Thyroid gland (tissue), 4 donors: ENCODE measurements around the gene FBXO21.

Source experiments
- POLR2A ChIP-seq, 2 donors: fragments of 450-650 bp; IDR thresholded peaks; one replicate each; pipeline ENCODE4 v1.6.1; 2017; ENCODE audit warnings: antibody characterized with exemption in 2 of 2, mild to moderate bottlenecking in 2 of 2, moderate library complexity in 1 of 2
- TF ChIP-seq, protein P1 (sequence below), 6 experiments: fragments of 200-600 bp in 3 of 6; fragments of 450-650 bp in 3 of 6; sonication (generic) in 3 of 6; IDR thresholded peaks; one replicate each; pipeline ENCODE4 v1.5.1; 2016 to 2019; ENCODE audit warnings: antibody characterized with exemption in 6 of 6, mild to moderate bottlenecking in 2 of 6, inconsistent platforms in 1 of 6, moderate library complexity in 1 of 6

GRCh38 chr12:117143008-117143532 lies 47.2 kb downstream of the FBXO21 start:
- TF ChIP-seq, protein P1, sequence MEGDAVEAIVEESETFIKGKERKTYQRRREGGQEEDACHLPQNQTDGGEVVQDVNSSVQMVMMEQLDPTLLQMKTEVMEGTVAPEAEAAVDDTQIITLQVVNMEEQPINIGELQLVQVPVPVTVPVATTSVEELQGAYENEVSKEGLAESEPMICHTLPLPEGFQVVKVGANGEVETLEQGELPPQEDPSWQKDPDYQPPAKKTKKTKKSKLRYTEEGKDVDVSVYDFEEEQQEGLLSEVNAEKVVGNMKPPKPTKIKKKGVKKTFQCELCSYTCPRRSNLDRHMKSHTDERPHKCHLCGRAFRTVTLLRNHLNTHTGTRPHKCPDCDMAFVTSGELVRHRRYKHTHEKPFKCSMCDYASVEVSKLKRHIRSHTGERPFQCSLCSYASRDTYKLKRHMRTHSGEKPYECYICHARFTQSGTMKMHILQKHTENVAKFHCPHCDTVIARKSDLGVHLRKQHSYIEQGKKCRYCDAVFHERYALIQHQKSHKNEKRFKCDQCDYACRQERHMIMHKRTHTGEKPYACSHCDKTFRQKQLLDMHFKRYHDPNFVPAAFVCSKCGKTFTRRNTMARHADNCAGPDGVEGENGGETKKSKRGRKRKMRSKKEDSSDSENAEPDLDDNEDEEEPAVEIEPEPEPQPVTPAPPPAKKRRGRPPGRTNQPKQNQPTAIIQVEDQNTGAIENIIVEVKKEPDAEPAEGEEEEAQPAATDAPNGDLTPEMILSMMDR (IDR thresholded peaks at IDR 0.05), result no peak
- TF ChIP-seq POLR2A (IDR thresholded peaks at IDR 0.05), result no peak
